GM21390 (cell line): ENCODE measurements around the gene TBCCD1.
"Not testable (repeated sequence)": the region's sequence is repeated elsewhere in the genome, so short reads cannot be mapped to it uniquely, and the experiment has no call there.

Experiments
- ATAC-seq: cut with Tn5 transposase; IDR thresholded peaks from one replicate; pipeline ENCODE4 v1.9.1; 2021; ENCODE audit not compliant: unreplicated experiment

TBCCD1 gene

DNA sequence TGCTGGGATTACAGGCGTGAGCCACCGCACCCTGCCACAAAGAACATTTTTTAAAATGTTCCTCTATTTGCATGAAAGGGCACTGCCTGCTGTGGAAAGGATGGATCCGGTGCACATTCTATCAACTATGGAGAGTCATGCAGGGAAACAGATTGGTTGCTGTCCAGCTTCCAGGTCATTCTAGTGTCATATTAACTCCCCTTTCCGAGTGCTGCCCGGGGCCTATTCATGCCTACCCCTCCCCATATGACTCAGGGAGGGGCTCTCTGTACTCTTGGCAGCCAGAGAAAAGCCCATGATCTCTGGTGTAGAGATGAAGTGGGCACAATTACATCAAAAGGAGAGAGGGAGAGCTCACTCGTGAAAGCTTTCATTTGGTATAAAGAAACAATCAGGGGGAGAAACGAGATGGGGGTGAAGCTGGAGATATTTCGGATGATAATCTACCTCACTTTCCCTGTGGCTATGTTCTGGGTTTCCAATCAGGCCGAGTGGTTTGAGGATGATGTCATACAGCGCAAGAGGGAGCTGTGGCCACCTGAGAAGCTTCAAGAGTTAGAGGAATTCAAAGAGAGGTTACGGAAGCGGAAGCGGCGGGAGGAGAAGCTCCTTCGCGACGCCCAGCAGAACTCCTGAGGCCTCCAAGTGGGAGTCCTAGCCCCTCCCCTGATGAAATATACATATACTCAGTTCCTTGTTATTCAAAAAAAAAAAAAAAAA lies 29.6 kb upstream of the TBCCD1 start:
- ATAC-seq: no peak

DNA sequence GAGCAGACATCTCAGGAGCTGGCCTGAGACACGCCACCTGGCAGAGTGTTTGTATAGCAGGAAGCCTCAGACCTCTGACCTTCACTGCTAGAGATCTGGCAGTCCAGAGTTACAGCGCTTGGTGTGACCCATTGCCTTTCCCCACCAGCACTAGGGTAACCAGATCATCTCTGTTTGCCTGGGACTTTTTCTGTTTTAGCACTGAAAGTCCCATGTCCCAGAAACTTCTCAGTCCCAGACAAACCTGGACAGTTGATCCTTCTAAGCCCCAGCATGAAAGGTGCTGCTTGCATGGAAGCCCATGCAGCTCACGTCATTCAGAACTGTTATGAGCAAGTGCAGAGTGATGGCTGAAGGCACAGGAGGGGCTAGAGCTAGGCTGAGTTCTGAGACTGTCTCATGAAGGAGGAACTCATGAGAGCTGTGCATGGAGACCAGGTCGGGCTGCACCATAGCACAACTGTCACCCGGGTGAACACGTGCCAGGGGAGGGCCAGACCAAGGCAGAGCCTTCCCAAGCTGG lies 27.5 kb upstream of the TBCCD1 start:
- no peak for ATAC-seq

DNA sequence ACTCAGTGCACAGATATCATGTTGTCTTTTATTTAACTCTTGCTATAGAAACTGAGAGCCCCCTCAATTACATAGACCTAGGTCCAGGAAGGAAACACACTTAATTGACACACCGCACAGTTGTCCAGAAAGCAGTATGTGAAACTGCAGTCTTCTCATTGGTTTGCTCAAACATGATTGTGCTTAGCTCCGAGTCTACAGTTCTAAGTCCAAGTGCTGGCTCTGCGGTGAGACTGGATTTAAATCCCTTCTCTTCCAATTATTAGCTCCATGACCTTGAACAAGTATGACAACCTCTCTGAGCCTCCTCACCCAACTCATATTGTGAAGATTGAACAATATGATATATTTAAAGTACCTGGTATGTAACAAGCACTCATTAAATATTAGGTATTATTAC lies 26.7 kb upstream of the TBCCD1 start:
- no peak for ATAC-seq

DNA sequence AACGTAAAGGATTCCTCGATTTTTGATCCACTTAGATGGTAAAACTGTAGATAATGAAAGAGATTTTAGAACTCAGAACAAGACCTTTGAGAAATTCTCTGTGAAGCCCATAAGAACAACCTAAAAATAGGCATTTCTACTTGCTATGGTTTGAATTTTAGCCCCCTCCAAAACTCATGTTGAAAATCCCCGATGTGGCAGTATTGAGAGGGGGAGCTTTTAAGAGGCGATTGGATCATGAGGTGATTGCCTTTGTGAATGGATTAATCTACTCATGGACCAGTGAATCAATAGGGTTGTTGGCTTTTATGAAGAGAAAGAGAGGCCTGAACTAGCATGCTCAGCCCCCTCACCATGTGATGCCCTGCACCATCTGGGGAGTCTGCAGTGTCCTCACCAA lies 25.5 kb upstream of the TBCCD1 start:
- ATAC-seq: no peak

DNA sequence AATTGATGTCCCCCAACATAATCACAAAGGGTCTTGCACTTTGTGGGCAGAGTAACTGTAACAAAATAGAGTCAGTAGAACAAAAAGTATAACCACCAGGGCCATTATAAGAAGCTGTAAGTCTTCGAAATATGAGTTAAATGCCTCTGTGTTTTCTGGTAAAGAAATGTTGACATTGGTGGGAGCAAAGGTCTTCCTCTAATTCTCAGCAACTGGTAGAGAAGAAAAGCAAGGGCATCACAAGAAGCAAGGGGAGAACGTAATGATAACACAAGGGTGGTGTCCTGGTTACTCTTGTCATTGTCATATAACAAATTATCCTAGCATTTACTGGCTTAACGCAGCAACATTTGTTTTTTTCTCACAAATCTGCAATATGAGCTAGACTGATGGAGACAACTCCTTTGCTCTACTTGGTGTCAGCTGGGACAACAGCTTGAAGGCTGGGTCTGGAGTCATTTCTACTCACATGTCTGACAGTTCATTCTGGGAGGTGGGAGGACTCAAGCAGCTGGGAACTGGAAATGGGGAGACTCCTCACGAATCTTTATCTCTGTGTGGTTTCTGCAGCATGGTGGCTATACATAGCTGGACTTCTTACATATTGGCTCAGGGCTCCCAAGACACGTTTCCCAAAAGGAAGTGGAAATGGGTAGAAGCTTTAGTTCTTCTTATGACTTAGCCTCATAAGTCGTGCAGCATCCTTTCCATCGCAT lies 23.6 kb upstream of the TBCCD1 start:
- ATAC-seq: no peak

DNA sequence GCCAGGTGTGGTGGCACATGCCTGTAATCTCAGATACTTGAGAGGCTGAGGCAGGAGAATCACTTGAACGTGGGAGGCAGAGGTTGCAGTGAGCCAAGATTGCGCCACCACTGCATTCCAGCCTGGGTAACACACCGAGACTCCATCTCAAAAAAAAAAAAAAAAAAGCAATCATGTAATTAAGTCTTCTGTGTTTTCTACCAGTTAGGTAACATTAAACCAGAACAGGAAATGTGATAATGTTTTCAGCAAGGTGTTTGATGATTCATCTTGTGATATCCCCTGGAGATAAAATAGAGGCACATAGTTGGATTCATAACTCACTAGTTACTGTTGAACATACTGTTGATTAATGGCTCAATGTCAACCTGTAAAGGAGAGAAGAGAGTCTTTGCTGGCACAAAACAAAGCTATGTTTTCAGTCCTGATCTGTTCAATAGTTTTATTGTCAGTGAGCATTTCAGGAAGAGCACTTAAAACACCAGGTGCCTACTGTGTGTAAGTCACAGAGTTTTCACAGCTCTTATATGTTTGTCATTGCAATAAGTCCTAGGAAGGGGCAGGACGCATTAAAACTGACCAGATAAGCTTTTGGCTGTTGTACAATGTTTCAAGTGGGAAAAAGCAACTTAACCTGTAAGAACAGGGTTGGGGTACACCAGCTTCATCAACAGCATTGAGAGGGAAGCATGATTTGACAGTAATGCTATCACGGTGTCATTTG lies 22.9 kb upstream of the TBCCD1 start:
- ATAC-seq: no peak

DNA sequence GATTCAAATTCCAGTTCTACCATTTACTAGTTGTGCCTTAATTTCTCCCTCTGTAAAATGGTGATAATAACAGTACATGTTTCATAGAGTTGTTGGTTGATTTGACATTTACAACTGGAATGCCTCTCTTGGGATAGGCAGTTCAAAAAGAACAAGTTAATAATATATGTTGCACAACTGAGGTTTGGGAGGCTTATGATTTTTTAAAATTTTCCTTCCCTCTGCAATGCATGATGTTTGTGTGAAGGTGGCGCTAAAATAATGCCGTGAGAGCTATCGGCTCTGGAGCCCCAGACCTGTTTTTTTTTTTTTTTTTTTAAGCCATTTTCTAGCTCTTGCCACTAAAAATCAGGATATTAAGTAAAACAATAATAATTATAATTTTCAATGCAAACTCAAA lies 22.0 kb upstream of the TBCCD1 start:
- ATAC-seq: no peak

DNA sequence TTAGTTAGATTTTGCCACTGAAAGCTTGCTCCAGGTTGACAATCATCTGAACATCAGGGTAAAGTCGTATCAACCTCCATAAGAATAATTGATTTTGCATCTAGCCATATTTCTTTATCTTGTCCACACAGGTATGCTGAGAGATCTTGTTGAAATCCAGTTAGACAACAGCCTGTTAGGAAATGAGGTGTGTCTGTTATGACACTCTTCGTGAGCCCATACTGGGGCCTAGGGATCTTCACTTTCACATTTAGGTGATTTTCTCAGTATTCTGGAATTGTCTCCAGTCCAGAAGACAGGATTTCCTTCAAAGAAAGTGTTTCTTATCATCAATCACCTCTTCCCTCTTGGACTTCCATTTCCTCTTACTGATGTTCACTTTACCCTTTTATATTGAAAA lies 21.5 kb upstream of the TBCCD1 start:
- no peak for ATAC-seq

DNA sequence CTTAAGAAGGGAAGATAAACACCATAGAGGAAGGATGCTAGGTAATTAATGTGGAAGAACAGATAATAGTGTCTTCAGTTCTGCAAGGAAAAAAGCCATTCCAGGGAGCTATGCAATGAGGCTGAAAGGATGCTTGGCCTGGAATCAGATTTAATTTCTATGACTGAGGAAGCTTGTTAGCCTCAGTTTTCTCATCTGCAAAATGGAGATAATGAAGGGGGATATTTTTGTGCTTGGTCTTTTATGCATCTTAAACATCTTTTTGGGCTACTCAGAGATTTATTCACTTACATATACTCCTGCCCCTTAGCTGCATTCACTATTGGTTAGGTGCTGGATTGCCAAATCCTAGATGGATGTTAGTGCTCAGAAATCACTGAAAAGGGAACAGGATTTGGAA lies 20.0 kb upstream of the TBCCD1 start:
- ATAC-seq: no peak

DNA sequence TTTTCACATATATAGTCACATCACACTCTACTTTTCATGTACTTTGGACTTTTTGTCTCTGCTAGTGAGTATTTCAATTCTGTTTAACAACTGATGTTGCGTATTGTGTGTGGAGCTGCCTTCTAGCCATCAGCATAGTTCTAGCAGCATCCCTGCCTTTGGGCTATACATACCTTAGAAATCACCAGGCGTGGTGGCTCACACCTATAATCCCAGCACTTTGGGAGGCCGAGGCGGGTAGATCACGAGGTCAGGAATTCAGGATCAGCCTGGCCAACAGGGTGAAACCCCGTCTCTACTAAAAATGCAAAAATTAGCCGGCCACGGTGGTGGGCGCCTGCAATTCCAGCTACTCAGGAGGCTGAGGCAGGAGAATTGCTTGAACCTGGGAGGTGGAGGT lies 19.1 kb upstream of the TBCCD1 start:
- ATAC-seq: not testable (repeated sequence)

DNA sequence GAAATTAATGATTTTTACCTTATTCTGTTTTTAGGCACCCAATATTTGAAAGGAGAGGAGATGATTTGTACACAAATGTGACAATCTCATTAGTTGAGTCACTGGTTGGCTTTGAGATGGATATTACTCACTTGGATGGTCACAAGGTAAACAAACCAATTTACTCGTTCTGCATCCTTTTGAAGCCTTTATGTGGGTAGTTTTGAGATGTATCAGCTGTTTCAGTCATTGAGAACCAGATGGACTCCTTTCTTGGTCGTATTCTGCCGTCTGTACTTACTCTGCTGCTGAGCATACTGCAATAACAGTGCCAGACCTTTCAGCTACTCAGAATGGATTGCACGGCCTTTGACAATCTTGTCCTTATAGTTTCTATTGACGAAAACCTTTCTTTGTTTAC lies 16.7 kb upstream of the TBCCD1 start:
- no peak for ATAC-seq

DNA sequence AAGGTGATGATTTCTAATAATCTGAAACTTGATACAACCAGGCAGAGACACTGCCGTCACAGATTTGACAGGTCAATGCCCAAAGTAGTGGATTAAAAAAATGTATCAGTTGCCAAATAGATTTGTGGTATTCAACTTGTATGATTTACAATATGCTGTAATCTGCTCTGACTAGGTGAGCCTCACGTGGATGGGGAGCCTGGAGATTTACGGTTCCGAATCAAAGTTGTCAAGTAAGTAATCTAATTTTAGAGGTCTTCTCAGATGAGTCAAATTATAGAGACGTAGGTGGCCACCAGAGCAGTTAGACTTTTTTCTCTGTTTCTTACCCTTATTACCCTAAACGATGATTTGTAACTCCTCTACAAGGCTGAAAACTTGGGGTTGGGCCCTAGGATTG lies 15.4 kb upstream of the TBCCD1 start:
- ATAC-seq: no peak

DNA sequence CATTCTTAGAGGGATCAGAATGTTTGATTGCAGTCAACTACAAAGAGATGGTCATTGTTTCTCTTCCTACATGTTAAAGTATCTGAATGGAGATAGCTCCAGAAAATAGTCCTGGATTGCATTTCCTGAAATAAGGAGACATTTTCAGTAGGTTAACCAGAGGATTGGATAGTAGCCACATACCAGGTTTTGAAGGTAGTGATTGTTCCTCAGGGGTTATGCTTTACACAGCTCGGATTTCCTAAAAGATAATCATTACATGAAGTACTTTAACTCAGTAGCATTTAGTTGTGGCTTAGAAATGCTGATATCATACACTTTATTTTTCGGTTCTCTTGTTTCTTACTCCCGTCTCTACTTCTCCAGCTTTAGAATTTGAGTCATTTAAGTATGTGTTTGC lies 13.6 kb upstream of the TBCCD1 start:
- ATAC-seq: no peak

DNA sequence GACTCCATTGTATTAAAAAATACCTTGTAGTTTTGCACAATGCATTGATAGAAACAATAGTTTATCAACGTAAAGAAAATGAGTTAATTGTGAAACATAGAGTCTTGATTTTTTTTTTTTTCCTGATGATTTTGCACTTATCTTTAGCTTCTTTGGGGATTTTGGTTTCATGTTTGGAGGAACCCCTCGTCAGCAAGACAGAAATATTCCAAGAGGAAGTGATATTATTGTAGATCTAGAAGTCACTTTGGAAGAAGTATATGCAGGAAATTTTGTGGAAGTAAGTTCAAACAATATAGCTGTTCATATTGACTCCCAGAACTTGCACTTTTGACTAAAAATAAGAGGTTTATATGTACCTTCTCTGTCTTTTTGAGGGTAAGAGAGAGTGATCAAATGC lies 10.4 kb upstream of the TBCCD1 start:
- ATAC-seq: no peak

DNA sequence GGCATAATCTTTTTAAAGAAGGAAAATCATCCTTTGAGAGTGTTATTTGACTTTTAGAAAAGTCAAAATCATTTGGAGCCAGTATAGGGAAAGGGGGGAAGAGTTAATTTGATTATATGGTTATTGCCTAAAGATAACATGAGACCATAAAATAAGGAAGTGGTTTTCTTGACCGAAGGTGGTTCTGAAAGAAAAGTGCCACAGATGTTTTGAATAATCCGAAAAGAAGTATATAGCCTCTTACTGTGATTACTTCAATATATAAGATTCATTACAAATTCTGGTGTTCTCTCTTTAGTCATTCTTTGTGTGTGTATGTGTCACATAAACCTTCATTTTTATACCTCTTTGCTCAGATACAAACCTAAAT lies 4.5 kb upstream of the TBCCD1 start:
- no peak for ATAC-seq

DNA sequence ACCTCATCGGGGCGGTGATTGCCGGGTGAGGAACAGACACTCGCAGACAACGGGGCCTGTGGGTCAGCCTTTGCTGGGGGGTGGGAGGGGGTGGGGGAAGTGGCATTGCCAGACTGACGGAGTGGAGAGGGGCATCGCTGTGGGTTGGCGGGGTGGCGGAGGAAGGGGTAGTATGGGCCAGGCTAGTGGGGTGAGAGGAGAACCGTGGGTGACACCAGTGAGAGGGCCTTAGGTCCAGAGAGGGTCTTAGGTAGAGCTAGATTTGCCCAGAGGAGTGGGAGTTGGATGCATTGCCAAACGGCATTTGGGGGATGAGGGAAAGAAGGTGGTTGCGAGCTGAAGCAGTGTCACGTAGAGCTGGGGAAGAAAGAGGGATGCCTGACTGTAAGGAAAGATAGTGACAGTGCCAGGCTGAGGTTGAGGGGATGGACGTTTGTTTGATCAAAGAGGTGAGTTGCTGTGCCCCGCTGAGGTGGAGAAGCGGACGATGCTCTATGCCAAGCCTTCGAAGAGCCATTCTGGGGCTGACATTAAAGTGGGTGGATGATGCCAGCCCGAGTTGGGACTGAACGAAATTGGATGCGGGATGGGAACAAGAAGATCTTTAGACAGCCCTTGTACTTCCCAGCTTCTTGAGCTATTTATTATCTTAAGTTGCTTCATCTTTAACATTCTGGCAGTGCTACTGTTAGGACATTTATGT lies 4.0 kb upstream of the TBCCD1 start:
- ATAC-seq: no peak

DNA sequence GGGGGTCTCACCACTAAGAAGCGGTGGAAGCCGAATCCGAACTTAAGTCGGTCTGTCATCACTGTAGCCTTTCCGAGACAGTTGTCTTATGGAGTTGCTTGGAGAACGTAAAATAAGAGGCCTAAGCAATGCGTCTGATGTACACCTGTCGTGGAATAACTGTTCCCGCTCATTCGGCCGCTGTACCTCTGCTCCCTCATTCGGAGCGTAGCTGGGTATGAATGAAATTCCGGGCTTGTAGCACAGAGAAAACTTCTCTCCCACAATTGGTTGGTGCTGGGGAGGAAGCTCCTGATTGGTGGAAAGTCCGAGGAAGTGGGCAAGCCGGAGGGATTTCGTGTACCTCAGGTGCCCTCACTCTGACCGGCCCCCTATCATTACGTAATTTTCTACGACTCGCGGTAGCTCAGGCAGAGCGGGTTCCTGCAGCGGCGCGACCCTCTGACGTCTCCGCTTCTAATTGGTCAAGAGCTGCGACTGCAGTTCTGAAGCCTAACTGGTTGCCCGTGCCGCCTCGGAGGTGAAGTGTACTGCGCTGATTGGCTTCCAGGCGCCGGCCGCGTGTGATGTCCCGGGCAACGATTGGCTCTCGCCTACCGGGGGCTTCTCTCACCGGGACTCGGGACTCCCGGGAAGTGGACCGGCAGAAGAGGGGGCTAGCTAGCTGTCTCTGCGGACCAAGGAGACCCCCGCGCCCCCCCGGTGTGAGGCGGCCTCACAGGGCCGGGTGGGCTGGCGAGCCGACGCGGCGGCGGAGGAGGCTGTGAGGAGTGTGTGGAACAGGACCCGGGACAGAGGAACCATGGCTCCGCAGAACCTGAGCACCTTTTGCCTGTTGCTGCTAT lies 3.2 kb upstream of the TBCCD1 start, which contains the start of gene DNAJB11:
Gene DNAJB11, plus strand, starts transcription at position 625 of the 845 bp plus-strand sequence. Its CDS starts 178 bp downstream, at position 803.
- peak; percentile 88 for ATAC-seq

DNA sequence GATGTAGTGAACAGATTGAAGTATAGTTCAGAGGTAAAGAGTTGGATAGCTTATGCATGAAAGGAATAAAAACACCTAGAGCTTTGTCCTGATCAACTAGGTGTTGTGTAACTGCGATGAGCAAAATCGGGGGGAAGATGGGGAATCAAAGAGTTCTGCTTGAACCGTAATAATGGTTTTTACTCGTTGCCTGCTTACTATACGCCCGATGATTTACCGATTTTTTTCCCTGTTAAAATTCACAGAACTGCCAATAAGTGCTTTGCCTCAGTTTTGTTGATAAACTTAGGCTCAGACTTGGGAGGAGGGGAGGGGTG lies 2.6 kb upstream of the TBCCD1 start:
- no peak for ATAC-seq

DNA sequence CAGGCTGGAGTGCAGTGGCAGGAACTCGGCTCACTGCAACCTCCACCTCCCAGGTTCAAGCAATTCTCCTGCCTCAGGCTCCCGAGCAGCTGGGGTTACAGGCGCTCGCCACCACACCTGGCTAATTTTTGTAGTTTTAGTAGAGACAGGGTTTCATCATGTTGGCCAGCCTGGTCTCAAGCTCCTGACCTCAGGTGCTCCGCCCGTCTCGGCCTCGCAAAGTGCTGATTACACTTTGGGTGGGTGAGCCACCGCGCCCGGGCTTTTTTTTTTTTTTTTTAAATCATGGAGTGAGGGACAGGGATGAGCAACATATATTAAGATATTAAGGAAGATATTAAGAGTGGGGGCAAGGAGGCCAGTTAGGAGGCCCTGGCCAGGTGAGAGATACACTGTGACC lies 2.2 kb upstream of the TBCCD1 start:
- ATAC-seq: not testable (repeated sequence)

DNA sequence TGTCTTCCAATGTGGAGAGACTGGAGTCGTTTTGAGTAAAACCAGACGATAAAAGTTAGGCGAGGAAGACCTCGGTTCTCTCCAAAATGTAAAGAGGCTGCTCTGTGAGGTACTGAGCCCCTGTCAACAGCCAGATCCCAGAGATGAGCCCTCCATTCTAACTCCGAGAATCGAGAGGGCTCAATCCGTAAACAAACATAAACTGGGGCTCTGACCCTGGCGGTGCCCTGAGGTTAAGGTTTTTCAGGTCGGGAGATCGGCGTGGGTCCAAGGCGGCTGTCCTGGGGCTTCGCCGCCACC lies 417 bp downstream of the TBCCD1 start:
- ATAC-seq: no peak

DNA sequence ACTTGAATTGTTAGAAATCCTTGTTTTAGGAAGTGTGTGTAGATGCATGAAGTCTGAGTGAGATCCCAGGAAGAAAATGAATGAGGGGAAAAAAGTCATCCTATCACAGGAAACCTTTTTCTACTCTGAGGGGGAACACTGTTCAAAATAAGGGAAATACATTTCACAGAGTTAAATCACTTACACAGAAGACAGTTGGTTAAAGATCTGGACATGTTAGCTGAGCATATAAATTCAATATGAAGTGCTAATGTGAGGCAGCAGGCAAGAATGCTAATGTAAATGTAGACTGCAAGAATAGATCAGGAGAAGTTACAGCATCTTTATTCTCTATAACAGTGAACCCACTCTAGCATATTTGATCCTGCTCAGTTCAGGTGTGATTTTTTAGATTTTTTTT lies 2.6 kb downstream of the TBCCD1 start:
- ATAC-seq: no peak
